ENCODE measurements around the gene TNFRSF8.

DNA sequence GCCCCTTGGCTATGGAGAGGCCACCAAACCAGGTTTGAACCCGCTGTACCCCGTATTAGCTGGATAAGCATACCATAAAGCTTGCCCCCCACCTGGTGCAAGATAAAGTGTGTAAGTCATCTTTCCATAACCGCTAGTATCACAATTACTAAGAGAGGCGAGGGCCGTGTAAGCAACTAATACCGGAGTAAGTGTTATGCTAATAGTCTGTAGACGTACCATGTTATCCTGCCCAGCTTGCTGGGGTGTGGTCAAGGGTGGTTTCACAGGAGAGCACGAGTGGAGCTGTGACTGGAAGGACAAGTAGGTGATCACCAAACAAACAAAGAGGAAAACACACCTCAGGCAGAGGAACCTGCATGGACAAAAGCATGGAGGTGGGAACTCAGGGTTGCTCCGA, 100.1 kb downstream of the TNFRSF8 start:
- TF ChIP-seq, protein P1, sequence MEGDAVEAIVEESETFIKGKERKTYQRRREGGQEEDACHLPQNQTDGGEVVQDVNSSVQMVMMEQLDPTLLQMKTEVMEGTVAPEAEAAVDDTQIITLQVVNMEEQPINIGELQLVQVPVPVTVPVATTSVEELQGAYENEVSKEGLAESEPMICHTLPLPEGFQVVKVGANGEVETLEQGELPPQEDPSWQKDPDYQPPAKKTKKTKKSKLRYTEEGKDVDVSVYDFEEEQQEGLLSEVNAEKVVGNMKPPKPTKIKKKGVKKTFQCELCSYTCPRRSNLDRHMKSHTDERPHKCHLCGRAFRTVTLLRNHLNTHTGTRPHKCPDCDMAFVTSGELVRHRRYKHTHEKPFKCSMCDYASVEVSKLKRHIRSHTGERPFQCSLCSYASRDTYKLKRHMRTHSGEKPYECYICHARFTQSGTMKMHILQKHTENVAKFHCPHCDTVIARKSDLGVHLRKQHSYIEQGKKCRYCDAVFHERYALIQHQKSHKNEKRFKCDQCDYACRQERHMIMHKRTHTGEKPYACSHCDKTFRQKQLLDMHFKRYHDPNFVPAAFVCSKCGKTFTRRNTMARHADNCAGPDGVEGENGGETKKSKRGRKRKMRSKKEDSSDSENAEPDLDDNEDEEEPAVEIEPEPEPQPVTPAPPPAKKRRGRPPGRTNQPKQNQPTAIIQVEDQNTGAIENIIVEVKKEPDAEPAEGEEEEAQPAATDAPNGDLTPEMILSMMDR (IDR thresholded peaks at IDR 0.05; ENCODE audit: low read depth, low read length, poor library complexity, severe bottlenecking) = no peak
- TF ChIP-seq EZH2phosphoT487 (IDR thresholded peaks at IDR 0.05; ENCODE audit: borderline replicate concordance, low read length) = no peak
